Esophagus muscularis mucosa (tissue), 4 donors: ENCODE measurements around the gene DNAI1. TPM values are rescaled to one million over a fixed set of nuclear protein-coding genes. Genes with fewer than 3 reads are reported as not detected.

Experiments
- DNase-seq: peaks from one replicate; pipeline ENCODE4 v3.0.0-alpha.2; 2017; ENCODE audit errors: extremely low spot score
- H3K27ac ChIP-seq, 4 donors: fragments of 200-600 bp; sonication (generic); replicated peaks in 1 of 4; 1 replicate in 3 of 4; 2 replicates in 1 of 4; pipeline ENCODE4 v1.5.1; 2016 to 2019; ENCODE audit warnings: mild to moderate bottlenecking in 1 of 4
- H3K27me3 ChIP-seq, 4 donors: fragments of 200-600 bp; sonication (generic); one replicate each; pipeline versions ENCODE4 v1.5.1 to v1.6.0; 2016 to 2019
- H3K36me3 ChIP-seq, 4 donors: fragments of 200-600 bp; sonication (generic); one replicate each; pipeline ENCODE4 v1.5.1; 2016 to 2019
- H3K4me1 ChIP-seq, 4 donors: fragments of 200-600 bp; sonication (generic); one replicate each; pipeline ENCODE4 v1.5.1; 2016 to 2019
- H3K4me3 ChIP-seq, 4 donors: fragments of 200-600 bp; sonication (generic); 1 replicate in 2 of 4; 2 replicates in 2 of 4; pipeline ENCODE4 v1.5.1; 2016 to 2019; ENCODE audit warnings: mild to moderate bottlenecking in 4 of 4, moderate library complexity in 1 of 4
- H3K9me3 ChIP-seq, 4 donors: fragments of 200-600 bp; sonication (generic); 1 replicate in 3 of 4; 2 replicates in 1 of 4; pipeline ENCODE4 v1.5.1; 2016 to 2019
- EP300 ChIP-seq: sonication (generic); formaldehyde crosslinking; IDR thresholded peaks from one replicate; pipeline ENCODE4 v1.6.1; 2017; ENCODE audit warnings: antibody characterized with exemption
- POLR2A ChIP-seq: fragments of 450-650 bp; IDR thresholded peaks from one replicate; pipeline ENCODE4 v1.6.1; 2017; ENCODE audit warnings: antibody characterized with exemption, moderate library complexity, mild to moderate bottlenecking, low read depth
- POLR2AphosphoS5 ChIP-seq, 2 donors: sonication (generic); formaldehyde crosslinking; IDR thresholded peaks; one replicate each; pipeline ENCODE4 v1.6.1; 2017; ENCODE audit warnings: antibody characterized with exemption in 2 of 2
- WGBS: methylation state at CpG from one replicate; pipeline ENCODE4 v1.1.5; 2018; 5-methylcytosine and 5-hydroxymethylcytosine counted together
- intact Hi-C: fragments of 100-400 bp; cut with DNase I; formaldehyde crosslinking; loops from one replicate; pipeline ENCODE4 v1.15.1; 2023
- total RNA-seq, 4 donors: library from RNA; depleted of rRNA; stranded (reverse); fragments of >200 nt; gene quantifications; one replicate each; pipeline versions ENCODE4 v1.1.0 to v1.2.1, GENCODE V29; 2016
- TF ChIP-seq, protein P1 (sequence below), 3 experiments: fragments of 200-600 bp in 2 of 3; fragments of 450-650 bp in 1 of 3; sonication (generic) in 2 of 3; IDR thresholded peaks; one replicate each; pipeline ENCODE4 v1.5.1; 2017 to 2019; ENCODE audit warnings: antibody characterized with exemption in 3 of 3, mild to moderate bottlenecking in 2 of 3, moderate library complexity in 1 of 3

DNAI1 gene
- total RNA-seq, 4 donors from 2014 or later = not detected

DNA sequence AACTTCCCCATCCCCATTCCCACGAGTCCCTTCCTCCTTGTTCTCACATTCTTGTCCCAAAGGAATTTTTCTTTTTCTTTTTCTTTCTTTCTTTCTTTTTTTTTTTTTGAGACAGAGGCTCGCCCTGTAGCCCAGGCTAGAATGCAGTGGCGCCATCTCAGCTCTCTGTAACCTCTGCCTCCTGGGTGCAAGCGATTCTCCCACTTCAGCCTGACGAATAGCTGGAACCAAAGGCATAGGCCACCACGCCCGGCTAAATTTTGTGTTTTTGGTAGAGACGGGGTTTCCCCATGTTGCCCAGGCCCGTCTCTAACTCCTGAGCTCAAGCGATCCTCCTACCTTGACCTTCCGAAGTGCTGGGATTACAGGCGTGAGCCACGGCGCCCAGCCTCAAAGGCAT lies 751 bp downstream of the DNAI1 start:
- H3K4me1 ChIP-seq = peaks cover 30 to 45% (median 41%) of the 10 kb centered on the region in 4 donors
- H3K9me3 ChIP-seq = no peaks in the 10 kb centered on the region
- no peak overlapping the region for H3K27ac ChIP-seq
- H3K4me3 ChIP-seq = no peak overlapping the region
- no peaks in the 10 kb centered on the region for H3K36me3 ChIP-seq
- 81% methylated on average over 14 of the region's 14 CpGs for WGBS
- TF ChIP-seq EP300 (no peak), POLR2AphosphoS5 (IDR thresholded peaks at IDR 0.05) (no peak), POLR2A (no peak)
- TF ChIP-seq, protein P1, sequence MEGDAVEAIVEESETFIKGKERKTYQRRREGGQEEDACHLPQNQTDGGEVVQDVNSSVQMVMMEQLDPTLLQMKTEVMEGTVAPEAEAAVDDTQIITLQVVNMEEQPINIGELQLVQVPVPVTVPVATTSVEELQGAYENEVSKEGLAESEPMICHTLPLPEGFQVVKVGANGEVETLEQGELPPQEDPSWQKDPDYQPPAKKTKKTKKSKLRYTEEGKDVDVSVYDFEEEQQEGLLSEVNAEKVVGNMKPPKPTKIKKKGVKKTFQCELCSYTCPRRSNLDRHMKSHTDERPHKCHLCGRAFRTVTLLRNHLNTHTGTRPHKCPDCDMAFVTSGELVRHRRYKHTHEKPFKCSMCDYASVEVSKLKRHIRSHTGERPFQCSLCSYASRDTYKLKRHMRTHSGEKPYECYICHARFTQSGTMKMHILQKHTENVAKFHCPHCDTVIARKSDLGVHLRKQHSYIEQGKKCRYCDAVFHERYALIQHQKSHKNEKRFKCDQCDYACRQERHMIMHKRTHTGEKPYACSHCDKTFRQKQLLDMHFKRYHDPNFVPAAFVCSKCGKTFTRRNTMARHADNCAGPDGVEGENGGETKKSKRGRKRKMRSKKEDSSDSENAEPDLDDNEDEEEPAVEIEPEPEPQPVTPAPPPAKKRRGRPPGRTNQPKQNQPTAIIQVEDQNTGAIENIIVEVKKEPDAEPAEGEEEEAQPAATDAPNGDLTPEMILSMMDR (IDR thresholded peaks at IDR 0.05) = no peak
- no peaks in the 10 kb centered on the region for H3K27me3 ChIP-seq
- no peak for DNase-seq
- intact Hi-C loops = loop anchor here (5.0 kb wide), 1 partner anchor 153 kb away; the partner anchor contains the start of gene RPP25L

DNA sequence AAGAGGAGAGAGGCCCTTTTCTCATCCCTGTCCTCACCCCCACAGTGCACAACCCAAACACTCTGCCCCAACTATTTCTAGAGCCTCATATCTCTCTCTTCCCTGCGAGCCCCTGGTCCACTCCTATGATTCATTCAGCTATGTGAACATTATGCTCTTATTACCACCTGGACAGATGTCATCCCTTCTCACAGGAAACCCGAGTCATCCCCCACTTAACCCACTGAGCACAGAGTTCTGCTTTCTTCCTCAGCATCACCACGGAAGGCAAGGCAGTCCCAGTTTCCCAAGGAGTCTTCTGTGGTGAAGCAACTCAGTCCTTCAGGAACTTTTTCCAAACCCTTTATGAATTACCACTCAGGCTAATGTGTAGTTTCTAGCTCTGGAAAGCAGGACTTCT lies 1.3 kb downstream of the DNAI1 start:
- no peaks in the 10 kb centered on the region for H3K27me3 ChIP-seq
- H3K27ac ChIP-seq = no peak overlapping the region
- no peaks in the 10 kb centered on the region for H3K36me3 ChIP-seq
- intact Hi-C loops = loop anchor here (5.0 kb wide), 1 partner anchor 152 kb away; the partner anchor contains the start of gene RPP25L
- H3K9me3 ChIP-seq = no peaks in the 10 kb centered on the region
- WGBS = 64% methylated on average over 3 of the region's 3 CpGs
- TF ChIP-seq, protein P1 (IDR thresholded peaks at IDR 0.05) = no peak
- TF ChIP-seq EP300 (no peak), POLR2AphosphoS5 (IDR thresholded peaks at IDR 0.05) (no peak), POLR2A (no peak)
- DNase-seq = no peak
- H3K4me3 ChIP-seq = no peak overlapping the region
- H3K4me1 ChIP-seq = peaks cover 24 to 40% (median 36%) of the 10 kb centered on the region in 4 donors

DNA sequence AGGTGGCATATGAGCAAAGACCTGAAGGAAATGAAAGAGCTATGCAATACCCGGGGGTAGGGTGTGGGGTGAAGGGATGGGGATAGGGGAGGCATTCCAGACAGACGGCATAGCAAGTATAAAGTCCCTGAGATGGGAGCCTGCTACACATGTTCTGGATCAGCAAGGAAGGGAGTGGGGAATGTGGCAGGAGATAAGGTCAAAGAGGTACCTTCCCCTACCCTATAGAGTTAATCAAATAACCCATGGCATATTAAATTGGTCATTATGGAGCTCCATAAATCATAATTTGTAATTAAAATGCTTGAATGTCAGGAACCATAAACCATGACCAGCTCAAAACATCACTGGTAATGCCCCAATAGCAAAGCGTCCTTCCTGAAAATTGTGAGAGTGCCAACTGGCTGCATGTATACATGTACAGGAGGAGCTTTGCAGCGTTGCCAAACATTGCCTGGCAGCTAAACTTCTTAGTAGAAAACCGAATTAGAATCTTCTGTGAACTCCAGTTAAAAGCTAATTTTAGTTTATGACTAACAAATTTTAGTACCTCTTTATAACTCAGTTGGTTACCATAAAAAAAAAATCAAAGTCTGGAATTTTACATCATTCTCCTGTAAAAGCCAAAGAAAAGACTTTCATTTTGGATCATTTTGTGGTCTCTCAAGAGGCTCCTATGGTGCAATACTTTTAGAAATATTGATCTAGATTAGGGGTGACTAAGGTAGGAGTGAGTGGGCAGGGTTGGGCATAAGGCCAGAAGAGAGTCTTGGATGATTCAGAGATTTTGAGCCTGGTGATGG lies 4.7 kb downstream of the DNAI1 start:
- no peak overlapping the region for H3K27ac ChIP-seq
- no peaks in the 10 kb centered on the region for H3K27me3 ChIP-seq
- H3K4me3 ChIP-seq = no peak overlapping the region
- DNase-seq = no peak
- peaks cover 0 to 13% (median 8%) of the 10 kb centered on the region in 4 donors for H3K4me1 ChIP-seq
- H3K9me3 ChIP-seq = no peaks in the 10 kb centered on the region
- intact Hi-C loops = no loop called here
- 44% methylated on average over 5 of the region's 5 CpGs for WGBS
- TF ChIP-seq, protein P1 (IDR thresholded peaks at IDR 0.05) = no peak
- TF ChIP-seq POLR2AphosphoS5 (IDR thresholded peaks at IDR 0.05) (no peak), POLR2A (no peak), EP300 (no peak)
- H3K36me3 ChIP-seq = no peaks in the 10 kb centered on the region

DNA sequence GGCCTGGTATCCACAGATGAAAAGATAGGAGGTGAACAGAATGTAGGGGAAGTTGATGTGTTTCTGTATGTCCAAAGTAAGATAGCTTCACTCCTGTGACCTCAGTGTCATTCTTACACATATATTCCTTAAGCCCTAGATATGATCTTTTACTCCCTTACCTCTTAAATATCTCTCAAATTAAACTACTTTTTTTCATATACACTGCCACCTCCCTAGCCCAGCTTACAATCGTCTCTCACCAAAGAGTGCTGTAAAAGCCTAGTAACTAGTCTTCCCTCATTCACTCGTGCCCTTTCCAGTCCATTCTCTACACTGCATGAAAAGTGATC lies 5.3 kb downstream of the DNAI1 start:
- peaks cover 0 to 10% (median 5%) of the 10 kb centered on the region in 4 donors for H3K4me1 ChIP-seq
- no peaks in the 10 kb centered on the region for H3K9me3 ChIP-seq
- H3K36me3 ChIP-seq = no peaks in the 10 kb centered on the region
- TF ChIP-seq EP300 (no peak), POLR2A (no peak), POLR2AphosphoS5 (IDR thresholded peaks at IDR 0.05) (no peak)
- TF ChIP-seq, protein P1 (IDR thresholded peaks at IDR 0.05) = no peak
- intact Hi-C loops = no loop called here
- no peak for DNase-seq
- WGBS = 73% methylated on average over 2 of the region's 2 CpGs
- no peaks in the 10 kb centered on the region for H3K27me3 ChIP-seq
- no peak overlapping the region for H3K27ac ChIP-seq
- H3K4me3 ChIP-seq = no peak overlapping the region
